Measurements from ENCODE around the gene OR5AN1. TPM values are rescaled to one million over a fixed set of nuclear protein-coding genes. Genes with fewer than 3 reads are reported as not detected.

The OR5AN1 gene
- not detected in 2 replicates for total RNA-seq

GRCh38 chr11:59358595-59358994 lies at the start of gene OR5AN1:
Gene OR5AN1, plus strand, starts transcription at chr11:59358895. Its CDS starts 5,564 bp downstream, at chr11:59364459.

Other genes starting within 250 kb of the OR5AN1 start
- 73.5 and 98.7 TPM in 2 replicates for gene FAM111A, start 216.0 kb upstream of the OR5AN1 start, total RNA-seq
- gene DTX4, start 186.8 kb upstream of the OR5AN1 start, total RNA-seq: 0.14 and 0.53 TPM in 2 replicates
- not detected in 2 replicates for gene MPEG1, start 146.0 kb upstream of the OR5AN1 start, total RNA-seq
- not detected in 2 replicates for gene OR5A2, start 67.5 kb downstream of the OR5AN1 start, total RNA-seq
- gene OR5A1, start 77.6 kb downstream of the OR5AN1 start, total RNA-seq: not detected in 2 replicates
- not detected in 2 replicates for gene OR4D6, start 98.1 kb downstream of the OR5AN1 start, total RNA-seq
- not detected in 2 replicates for gene OR4D10, start 114.4 kb downstream of the OR5AN1 start, total RNA-seq
- not detected in 2 replicates for gene OR4D11, start 144.7 kb downstream of the OR5AN1 start, total RNA-seq
- not detected in 2 replicates for gene OR4D9, start 152.6 kb downstream of the OR5AN1 start, total RNA-seq

Data from thoracic aorta endothelial cell (primary cell).